ENCODE data around the gene TGFBR3L. TPM values are rescaled to one million over a fixed set of nuclear protein-coding genes. Genes with fewer than 3 reads are reported as not detected.

TGFBR3L gene
- total and polyA plus RNA-seq, 2 of the 13 experiments (the other 11 are each of a cell fraction or from before 2014, with no cell fraction given) = 0.20 to 1.0 TPM

GRCh38 chr19:7871437-7872305, 43.0 kb upstream of the TGFBR3L start:
- no TSS peak for BruUV-seq (replicated peaks)
- peak overlapping the region; percentile 77 for H3K27ac ChIP-seq (ENCODE audit: extremely low read length, insufficient read depth, low read length)
- H3K9ac ChIP-seq (ENCODE audit: insufficient read depth, low read depth, low read length) = peak overlapping the region; percentile 47
- FAIRE-seq (peak; percentile 48), DNase-seq (ENCODE audit: low spot score) (peak; percentile 83), ATAC-seq (peak; percentile 48)
- peak overlapping the region; percentile 32 to 73 (median 35) for H3K4me3 ChIP-seq (replicated peaks in 1 of 3; ENCODE audit: insufficient read depth in 1 of 3, low read depth in 2 of 3, low read length in 3 of 3)
- ChIA-PET CTCF (ENCODE audit: low intra/inter-chr PET ratio, low total read pairs) (interaction anchor here (0.5 kb wide), 1 partner anchor 54 kb away, joined by 3 read pairs; no protein-coding TSS in a partner anchor), POLR2A (interaction anchor here (1.1 to 2.0 kb wide), 3 partner anchors 16 to 48 kb away, joined by 6 to 11 read pairs (median 6); partner anchors contain the start of genes LRRC8E, MAP2K7 and SNAPC2)
- H3K4me2 ChIP-seq (ENCODE audit: low read depth, low read length) = peak overlapping the region; percentile 89
- no peaks in the 10 kb centered on the region for H3K36me3 ChIP-seq (replicated peaks in 1 of 2; ENCODE audit: control insufficient read depth in 1 of 2, insufficient read depth in 2 of 2, low read length in 2 of 2)
- H4K20me1 ChIP-seq (ENCODE audit: insufficient read depth, low read length) = no peaks in the 10 kb centered on the region; the same call in 1 of the 2 replicates
- H3K27me3 ChIP-seq (ENCODE audit: control insufficient read depth in 1 of 2, insufficient read depth in 2 of 2, low read length in 2 of 2) = peaks cover 0 to 4% of the 10 kb centered on the region in 2 experiments; a peak in 1 of 5 replicates
- peaks cover 56% of the 10 kb centered on the region for H3K4me1 ChIP-seq (ENCODE audit: insufficient read depth, low read length)
- H3K9me3 ChIP-seq (ENCODE audit: low read length) = no peaks in the 10 kb centered on the region
- H3K79me2 ChIP-seq (ENCODE audit: insufficient read depth, low read length) = no peaks in the 10 kb centered on the region
- in situ Hi-C loops (cut with HindIII; ENCODE audit: extremely low pct_ligation_motif_present, low pct_unique_long_range_greater_than_20kb) = no loop called here
- 2% methylated on average over 32 of the region's 33 CpGs for WGBS (ENCODE audit: low lambda C conversion rate)
- H2AFZ ChIP-seq (ENCODE audit: low read length) = no peak overlapping the region
- intact Hi-C loops (cut with micrococcal nuclease; ENCODE audit: unreplicated experiment) = loop anchor here (1.0 to 10.0 kb wide), 2 partner anchors 32 to 1137 kb away; partner anchors contain the start of genes GPR108, MAP2K7 and TRIP10
- TF ChIP-seq ZFY (CRISPR knock-in tag; IDR thresholded peaks at IDR 0.05) = peak; percentile 41
- 0 out of 2 replicates have a peak, but pooled peaks have one; percentile 4 for TF ChIP-seq CREB1 (IDR thresholded peaks at IDR 0.05)
- TF ChIP-seq CREB1 (CRISPR knock-in tag; IDR thresholded peaks at IDR 0.05) = no peak
- TF ChIP-seq NR2C2 (CRISPR knock-in tag; IDR thresholded peaks at IDR 0.05; ENCODE audit: borderline replicate concordance) = 0 out of 2 replicates have a peak, but pooled peaks have one; percentile 16
- peak; percentile 91 for TF ChIP-seq SP4 (CRISPR knock-in tag; IDR thresholded peaks at IDR 0.05)
- TF ChIP-seq RFXAP (CRISPR knock-in tag; IDR thresholded peaks at IDR 0.05; ENCODE audit: borderline replicate concordance) = 0 out of 2 replicates have a peak, but pooled peaks have one; percentile 32
- 0 out of 2 replicates have a peak, but pooled peaks have one; percentile 59 for TF ChIP-seq CSRNP1 (CRISPR knock-in tag; IDR thresholded peaks at IDR 0.05)
- 0 out of 2 replicates have a peak, but pooled peaks have one; percentile 57 for TF ChIP-seq ZNF276 (CRISPR knock-in tag; IDR thresholded peaks at IDR 0.05; ENCODE audit: low read depth)
- peak; percentile 18; the same call in 1 of the 2 replicates for TF ChIP-seq ZNF607 (CRISPR knock-in tag; IDR thresholded peaks at IDR 0.05; ENCODE audit: borderline replicate concordance)
- TF ChIP-seq SOX6 (IDR thresholded peaks at IDR 0.05) = no peak
- TF ChIP-seq SOX6 (CRISPR knock-in tag; IDR thresholded peaks at IDR 0.05) = 0 out of 2 replicates have a peak, but pooled peaks have one; percentile 36
- TF ChIP-seq GTF3A (CRISPR knock-in tag; conservative IDR thresholded peaks at IDR 0.05) = 0 out of 2 replicates have a peak, but pooled peaks have one; percentile 31
- no peak for TF ChIP-seq ZNF414 (CRISPR knock-in tag; IDR thresholded peaks at IDR 0.05)
- 0 out of 2 replicates have a peak, but pooled peaks have one; percentile 17 for TF ChIP-seq MIER3 (CRISPR knock-in tag; IDR thresholded peaks at IDR 0.05; ENCODE audit: borderline replicate concordance)

All from HepG2 (cell line).